ENCODE measurements around the gene CLDN5. TPM values are rescaled to one million over a fixed set of nuclear protein-coding genes. Genes with fewer than 3 reads are reported as not detected.

CLDN5 gene
- total RNA-seq, 1 donor from 2014 or later = 1.5 TPM

DNA sequence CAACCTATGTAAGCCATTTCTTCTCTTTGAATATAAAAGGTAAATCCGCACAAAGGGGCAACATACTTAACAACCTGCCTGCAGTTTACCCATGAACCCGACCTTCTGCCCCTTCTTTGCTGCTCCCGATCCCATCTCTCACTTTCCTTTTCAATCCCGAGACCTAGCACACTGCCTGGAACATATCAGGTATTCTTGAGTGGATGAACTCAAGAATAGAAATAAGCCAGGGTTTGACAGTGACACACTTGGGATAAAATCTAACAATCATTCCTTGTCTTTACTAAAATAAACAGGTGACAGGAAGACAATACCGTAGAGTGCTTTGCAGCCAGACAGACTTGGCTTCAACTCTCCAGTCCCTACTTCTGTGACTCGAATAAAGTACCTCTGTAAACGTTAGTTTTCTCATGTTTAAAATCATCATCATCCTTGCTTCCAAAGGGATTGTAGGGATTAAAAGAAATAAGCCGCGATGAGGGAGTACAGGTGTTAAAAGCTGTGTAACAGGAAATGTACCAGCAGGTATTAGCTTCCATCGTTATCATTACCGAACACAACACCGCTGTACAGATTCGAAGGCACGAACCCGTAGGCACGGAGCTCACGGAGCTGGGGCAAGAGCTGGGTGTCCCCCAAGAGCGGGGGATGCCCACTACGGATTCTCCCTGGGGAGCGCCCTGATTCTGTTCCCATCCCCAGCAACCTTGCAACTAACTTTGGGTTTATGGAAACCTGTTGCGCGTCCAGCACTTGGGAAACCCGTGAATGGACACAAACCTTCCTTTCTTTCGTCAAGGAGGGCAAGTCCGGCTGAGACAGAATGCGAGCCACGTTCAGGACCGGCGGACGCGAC lies 45.9 kb downstream of the CLDN5 start:
- peak; percentile 12 for DNase-seq (ENCODE audit: low spot score)
- H3K4me1 Mint-ChIP-seq (ENCODE audit: low read depth) = peaks cover 28% of the 10 kb centered on the region

DNA sequence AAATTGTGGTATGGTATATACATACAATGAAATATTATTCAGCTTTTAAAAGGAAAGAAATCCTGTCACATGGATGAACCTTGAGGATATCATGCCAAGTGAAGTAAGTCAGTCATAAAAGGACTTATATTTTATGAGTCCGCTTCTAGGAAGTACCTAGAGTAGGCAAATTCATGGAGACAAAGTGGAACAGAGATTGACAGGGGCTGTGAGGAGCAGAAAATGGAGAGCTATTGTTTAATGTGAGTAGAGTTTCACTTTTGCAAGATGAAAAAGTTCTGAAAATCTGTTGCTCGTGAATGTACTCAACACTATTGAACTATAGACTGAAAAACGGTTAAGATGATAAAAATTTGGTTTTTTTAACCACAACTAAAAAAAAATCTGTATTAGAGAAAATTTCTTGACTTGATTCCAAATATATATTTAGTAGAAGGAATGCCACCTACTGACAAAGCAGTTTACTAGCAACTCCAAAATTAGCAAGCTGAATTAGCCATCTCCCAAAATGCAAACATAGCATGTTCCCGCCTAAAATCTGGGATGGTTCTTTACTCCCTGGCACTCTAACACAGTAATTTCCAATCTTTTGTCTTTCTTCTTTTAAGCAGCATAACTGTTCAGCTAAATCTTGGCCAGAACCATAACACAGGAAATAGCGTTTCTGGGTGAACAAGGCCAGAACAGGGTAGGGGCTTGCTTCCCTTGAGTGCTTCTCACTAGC lies 46.7 kb downstream of the CLDN5 start:
- Mint-ChIP-seq H3K9me3 (no peaks in the 10 kb centered on the region), H3K4me1 (ENCODE audit: low read depth) (peaks cover 24% of the 10 kb centered on the region), H3K4me3 (ENCODE audit: low read depth) (peak overlapping the region; percentile 99), H3K27ac (peak overlapping the region; percentile 78), H3K27me3 (ENCODE audit: low read depth) (no peaks in the 10 kb centered on the region), H3K36me3 (ENCODE audit: low read depth) (peaks cover 38% of the 10 kb centered on the region)
- intact Hi-C loops (cut with micrococcal nuclease) = loop anchor here (2.0 to 10.0 kb wide), 4 partner anchors 100 to 333 kb away; partner anchors contain the start of genes ESS2 and SLC25A1
- DNase-seq (ENCODE audit: low spot score) = no peak

More for the DNA sequence above, 45.9 kb downstream of the CLDN5 start:
- peak overlapping the region; percentile 99 for H3K4me3 Mint-ChIP-seq (ENCODE audit: low read depth)
- intact Hi-C loops (cut with micrococcal nuclease) = loop anchor here (2.0 to 10.0 kb wide), 4 partner anchors 99 to 333 kb away; partner anchors contain the start of genes ESS2 and SLC25A1
- H3K27me3 Mint-ChIP-seq (ENCODE audit: low read depth) = no peaks in the 10 kb centered on the region
- H3K27ac Mint-ChIP-seq = peak overlapping the region; percentile 78
- no peaks in the 10 kb centered on the region for H3K9me3 Mint-ChIP-seq
- peaks cover 35% of the 10 kb centered on the region for H3K36me3 Mint-ChIP-seq (ENCODE audit: low read depth)

DNA sequence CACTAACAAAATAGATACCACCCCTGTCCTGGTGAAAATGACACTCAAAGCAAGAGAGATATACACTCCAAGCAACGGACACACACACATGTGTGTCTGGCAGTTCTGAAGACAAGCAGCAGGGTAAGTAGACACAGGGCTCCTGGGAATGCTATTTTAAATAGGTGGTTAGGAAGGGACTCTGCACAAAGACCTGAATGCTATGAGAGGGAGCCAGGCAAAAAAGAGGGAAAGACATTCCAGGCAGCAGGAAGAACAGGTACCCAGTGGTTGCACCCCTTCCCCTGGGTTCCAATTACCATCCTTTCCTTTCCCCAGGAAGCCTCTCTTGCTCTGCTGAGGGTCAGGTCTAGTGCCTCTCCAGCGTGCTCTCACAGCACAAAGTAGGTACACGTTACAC lies 48.2 kb downstream of the CLDN5 start:
- H3K36me3 Mint-ChIP-seq (ENCODE audit: low read depth) = peaks cover 51% of the 10 kb centered on the region
- DNase-seq (ENCODE audit: low spot score) = no peak
- no peaks in the 10 kb centered on the region for H3K9me3 Mint-ChIP-seq
- no peaks in the 10 kb centered on the region for H3K27me3 Mint-ChIP-seq (ENCODE audit: low read depth)
- H3K4me3 Mint-ChIP-seq (ENCODE audit: low read depth) = no peak overlapping the region
- intact Hi-C loops (cut with micrococcal nuclease) = loop anchor here (5.0 to 10.0 kb wide), 2 partner anchors 101 to 331 kb away; partner anchors contain the start of gene ESS2
- peaks cover 24% of the 10 kb centered on the region for H3K4me1 Mint-ChIP-seq (ENCODE audit: low read depth)
- peak overlapping the region; percentile 40 for H3K27ac Mint-ChIP-seq

DNA sequence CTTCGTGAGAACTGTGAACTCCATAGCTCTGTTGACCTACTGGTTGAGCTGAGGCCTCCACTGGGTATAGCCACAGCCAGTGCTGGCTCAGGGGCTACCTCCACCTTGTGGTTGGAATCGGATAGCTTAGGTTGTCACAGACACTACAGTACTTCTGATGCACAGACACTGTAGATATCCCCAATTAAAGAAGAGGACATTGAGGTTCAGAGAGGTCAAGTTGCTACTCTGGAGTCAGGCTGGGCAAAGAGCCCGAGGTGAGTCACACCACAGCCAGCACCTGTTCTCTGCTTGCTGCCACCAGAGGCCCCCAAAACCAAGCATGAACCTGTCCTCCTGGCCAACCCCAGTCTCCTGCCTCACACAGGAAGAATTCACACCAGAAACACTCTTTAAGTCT lies 50.6 kb downstream of the CLDN5 start:
- Mint-ChIP-seq H3K27me3 (ENCODE audit: low read depth) (no peaks in the 10 kb centered on the region), H3K9me3 (no peaks in the 10 kb centered on the region), H3K4me1 (ENCODE audit: low read depth) (peaks cover 18% of the 10 kb centered on the region), H3K4me3 (ENCODE audit: low read depth) (no peak overlapping the region), H3K27ac (no peak overlapping the region), H3K36me3 (ENCODE audit: low read depth) (peaks cover 63% of the 10 kb centered on the region)
- intact Hi-C loops (cut with micrococcal nuclease) = loop anchor here (10.0 kb wide), 1 partner anchor 329 kb away; the partner anchor contains the start of gene ESS2
- DNase-seq (ENCODE audit: low spot score) = no peak

Other genes starting within 250 kb of the CLDN5 start
- gene CLTCL1, start 232.7 kb downstream of the CLDN5 start, total RNA-seq = 0.60 and 1.5 TPM in 2 replicates
- 36.0 and 36.1 TPM in 2 replicates for gene HIRA, start 92.7 kb downstream of the CLDN5 start, total RNA-seq
- gene MRPL40, start 91.9 kb downstream of the CLDN5 start, total RNA-seq = 32.2 and 34.8 TPM in 2 replicates
- 26.2 and 26.9 TPM in 2 replicates for gene C22orf39, start 76.7 kb downstream of the CLDN5 start, total RNA-seq
- 103 and 110 TPM in 2 replicates for gene UFD1, start 45.2 kb downstream of the CLDN5 start, total RNA-seq
- gene CDC45, start 44.5 kb downstream of the CLDN5 start, total RNA-seq = 101 and 108 TPM in 2 replicates
- gene SEPTIN5, start 190.1 kb upstream of the CLDN5 start, total RNA-seq = 0.71 and 1.5 TPM in 2 replicates
- gene GP1BB, start 199.1 kb upstream of the CLDN5 start, total RNA-seq = not detected in 2 replicates
- gene TBX1, start 236.4 kb upstream of the CLDN5 start, total RNA-seq = 0.09 and 0.32 TPM in 2 replicates

All from activated T-helper 2 cell treated with anti-CD3 and anti-CD28 coated beads, Interferon-gamma antibody, Interleukin-2, Interleukin-4, amounts not matched to agents 10 μg/mL and 5 μg/mL and 100 μg/mL, durations not matched to agents 14 hours and 24 hours and 36 hours (primary cell).